Heart right ventricle (tissue), 16 donors: ENCODE data around the gene RAB3B. TPM values are rescaled to one million over a fixed set of nuclear protein-coding genes. Genes with fewer than 3 reads are reported as not detected.

Experiments used
- ATAC-seq, 8 donors: fragments of 200-7000 bp; cut with Tn5 transposase; one replicate each; pipeline ENCODE4 v1.9.1; 2020; ENCODE audit warnings: mild to moderate bottlenecking in 8 of 8, moderate library complexity in 8 of 8, moderate number of reproducible peaks in 1 of 8
- DNase-seq, 2 donors: peaks; one replicate each; pipeline ENCODE4 v3.0.0-alpha.2; 2020
- H3K27ac ChIP-seq, 10 donors: fragments of 200-600 bp; sonication (generic) in 2 of 10; one replicate each; pipeline versions ENCODE4 v1.5.0 to v1.8.0; 2020 to 2022; ENCODE audit warnings: mild to moderate bottlenecking in 3 of 10
- H3K27me3 ChIP-seq, 7 donors: fragments of 200-600 bp; one replicate each; pipeline ENCODE4 v1.8.0; 2021 to 2022; ENCODE audit warnings: mild to moderate bottlenecking in 2 of 7
- H3K36me3 ChIP-seq, 9 donors: fragments of 200-600 bp; sonication (generic) in 1 of 9; one replicate each; pipeline versions ENCODE4 v1.5.0 to v1.8.0; 2020 to 2022; ENCODE audit warnings: mild to moderate bottlenecking in 2 of 9
- H3K4me1 ChIP-seq, 9 donors: fragments of 200-600 bp; sonication (generic) in 1 of 9; one replicate each; pipeline versions ENCODE4 v1.5.0 to v1.8.0; 2020 to 2022; ENCODE audit warnings: mild to moderate bottlenecking in 4 of 9
- H3K4me3 ChIP-seq, 10 donors: fragments of 200-600 bp; sonication (generic) in 2 of 10; one replicate each; pipeline versions ENCODE4 v1.5.0 to v1.8.0; 2020 to 2022; ENCODE audit warnings: mild to moderate bottlenecking in 7 of 10, moderate library complexity in 2 of 10
- H3K9me3 ChIP-seq, 11 donors: fragments of 200-600 bp in 10 of 11; sonication (generic) in 2 of 11; one replicate each; pipeline versions ENCODE4 v1.5.0 to v1.8.0; 2013 to 2022; ENCODE audit warnings: mild to moderate bottlenecking in 2 of 11, control low read depth in 1 of 11, moderate library complexity in 1 of 11
- CTCF ChIP-seq, 9 donors: fragments of 200-600 bp; sonication (generic) in 2 of 9; IDR thresholded peaks; one replicate each; pipeline versions ENCODE4 v1.5.0 to v1.8.0; 2021 to 2022; ENCODE audit warnings: antibody characterized with exemption in 9 of 9, mild to moderate bottlenecking in 5 of 9, moderate library complexity in 1 of 9
- WGBS, 2 donors: extraction: QIAGEN DNeasy Blood & Tissue Kit; methylation state at CpG; one replicate each; pipeline ENCODE4 v1.1.7; 2013; ENCODE audit warnings: inconsistent platforms in 1 of 2; 5-methylcytosine and 5-hydroxymethylcytosine counted together
- intact Hi-C, 10 donors: fragments of 100-400 bp; cut with DNase I; formaldehyde crosslinking; loops; one replicate each; pipeline versions ENCODE4 v1.11.1 to v1.14.2; 2022
- polyA plus RNA-seq, 2 donors: library from polyadenylated mRNA; stranded (reverse); fragments of 200-250 nt; gene quantifications; one replicate each; pipeline ENCODE4 v1.2.3, GENCODE V29; 2013
- total RNA-seq, 10 donors: library from RNA; stranded (reverse); fragmentation: NEBNext Ultra II Directional in 3 of 10; extraction: Animal tissue kit (Norgen Biotek cat#: 25700) in 3 of 10; gene quantifications; one replicate each; pipeline versions ENCODE4 v1.2.1 to v1.2.4, GENCODE V29; 2021 to 2023
- donor health status: Arrhythmogenic right ventricular cardiomyopathy.
- donor health status: ischemic (EF 13 %, LVEDD 7.1; RV severe dilation, severe dysfunction).
- donor health status: healthy with polysubstance abuse.
- donor health status: DM: no; HTN: yes; CAD: no.
- donor health status: DM: no; HTN: no; CAD: no.
- donor health status: ischemic (EF 25% LVEDD 6.9; RV normal size, moderate dysfunction).
- donor health status: ischemic (EF 25% LVEDD 5.7; RV mildly dilated, moderate dysfunction).
- donor health status: healthy.
- donor health status: DM: yes; HTN: yes; CAD: no.
- donor health status: Ischemic cardiomyopathy.
- donor health status: ischemic (EF 35%, LVEDD 5.7; RV mildly dilated, moderate dysfunction).
- donor health status: nonischemic (EF 11% LVEDD 7.7; RV severe dilation, severe dysfunction).
- donor health status: DM: yes; HTN: yes; CAD: no.
- donor health status: PGD.
- donor health status: ischemic (EF 29% LVEDD 5.4; RV normal size, mild dysfunction).
- donor health status: nonischemic (EF 23%, LVEDD 6.1; RV moderate dilation, normal function).

RAB3B gene
- total and polyA plus RNA-seq, 12 donors, result 0.01 to 0.02 TPM; not detected in 10

GRCh38 chr1:51871351-51871975, 119.0 kb downstream of the RAB3B start:
- Histone ChIP-seq H3K27ac (no peak overlapping the region), H3K4me1 (peaks cover 0 to 71% (median 40%) of the 10 kb centered on the region in 9 donors), H3K36me3 (peaks cover 0 to 25% (median 0%) of the 10 kb centered on the region in 9 donors), H3K4me3 (no peak overlapping the region), H3K27me3 (no peaks in the 10 kb centered on the region), H3K9me3 (no peaks in the 10 kb centered on the region)
- no peak for TF ChIP-seq CTCF (IDR thresholded peaks at IDR 0.05)
- no peak for DNase-seq
- no peak for ATAC-seq
- intact Hi-C loops, result no loop called here
- WGBS, 2 donors, result 89 to 95% methylated on average over 6 of the region's 6 CpGs

- intact Hi-C loops, result no loop called here
- no peak overlapping the region for H3K27ac ChIP-seq
- no peak for TF ChIP-seq CTCF (IDR thresholded peaks at IDR 0.05)
- WGBS, 2 donors, result 93% methylated on average over 7 of the region's 7 CpGs
- DNase-seq (no peak), ATAC-seq (no peak)
- H3K27me3 ChIP-seq, result no peaks in the 10 kb centered on the region
- H3K9me3 ChIP-seq, result no peaks in the 10 kb centered on the region
- peaks cover 0 to 65% (median 33%) of the 10 kb centered on the region in 9 donors for H3K4me1 ChIP-seq
- peaks cover 0 to 25% (median 0%) of the 10 kb centered on the region in 9 donors for H3K36me3 ChIP-seq
- no peak overlapping the region for H3K4me3 ChIP-seq
Observed at GRCh38 chr1:51870603-51871350, 119.7 kb downstream of the RAB3B start.

GRCh38 chr1:51867479-51868232, 122.8 kb downstream of the RAB3B start:
- Histone ChIP-seq H3K36me3 (peaks cover 0 to 8% (median 0%) of the 10 kb centered on the region in 9 donors), H3K27me3 (no peaks in the 10 kb centered on the region), H3K4me3 (no peak overlapping the region), H3K27ac (no peak overlapping the region), H3K9me3 (no peaks in the 10 kb centered on the region), H3K4me1 (peaks cover 0 to 45% (median 10%) of the 10 kb centered on the region in 9 donors)
- no peak for ATAC-seq
- DNase-seq, result no peak
- intact Hi-C loops, result no loop called here
- WGBS, 2 donors, result 92 to 96% methylated on average over 4 of the region's 4 CpGs
- TF ChIP-seq CTCF (IDR thresholded peaks at IDR 0.05), result no peak

GRCh38 chr1:51863384-51863783, 127.1 kb downstream of the RAB3B start:
- Histone ChIP-seq H3K36me3 (peaks cover 0 to 5% (median 0%) of the 10 kb centered on the region in 9 donors), H3K4me1 (peaks cover 0 to 35% (median 13%) of the 10 kb centered on the region in 9 donors), H3K27ac (no peak overlapping the region), H3K27me3 (no peaks in the 10 kb centered on the region), H3K9me3 (no peaks in the 10 kb centered on the region), H3K4me3 (no peak overlapping the region)
- DNase-seq (no peak), ATAC-seq (no peak)
- 90 to 92% methylated on average over 2 of the region's 2 CpGs for WGBS, 2 donors
- no peak for TF ChIP-seq CTCF (IDR thresholded peaks at IDR 0.05)
- intact Hi-C loops, result no loop called here
